ENCODE results near the gene NOL4L.
A peak's percentile ranks its signal among the peaks of the same experiment; 100 is the strongest.
"Not testable (repeated sequence)": the region's sequence is repeated elsewhere in the genome, so short reads cannot be mapped to it uniquely, and the experiment has no call there.

The NOL4L gene

DNA sequence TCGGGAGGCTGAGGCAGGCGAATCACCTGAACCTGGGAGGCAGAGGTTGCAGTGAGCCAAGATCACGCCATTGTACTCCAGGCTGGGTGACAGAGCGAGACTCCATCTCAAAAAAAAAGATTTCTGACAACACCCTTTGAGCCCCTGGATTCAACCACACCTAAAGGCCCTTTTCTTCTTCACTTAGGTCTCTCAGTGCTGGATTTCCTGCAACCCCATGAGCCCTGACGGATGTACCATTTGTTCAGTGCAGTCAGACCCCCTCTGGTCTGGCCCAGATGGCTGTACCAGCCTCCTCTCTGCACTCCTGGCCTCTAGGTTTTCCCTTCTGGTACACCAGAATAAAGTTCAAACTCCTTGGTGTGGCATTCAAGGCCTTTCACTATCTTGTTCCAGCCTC lies 9.1 kb upstream of the NOL4L start:
- DNase-seq: no peak

DNA sequence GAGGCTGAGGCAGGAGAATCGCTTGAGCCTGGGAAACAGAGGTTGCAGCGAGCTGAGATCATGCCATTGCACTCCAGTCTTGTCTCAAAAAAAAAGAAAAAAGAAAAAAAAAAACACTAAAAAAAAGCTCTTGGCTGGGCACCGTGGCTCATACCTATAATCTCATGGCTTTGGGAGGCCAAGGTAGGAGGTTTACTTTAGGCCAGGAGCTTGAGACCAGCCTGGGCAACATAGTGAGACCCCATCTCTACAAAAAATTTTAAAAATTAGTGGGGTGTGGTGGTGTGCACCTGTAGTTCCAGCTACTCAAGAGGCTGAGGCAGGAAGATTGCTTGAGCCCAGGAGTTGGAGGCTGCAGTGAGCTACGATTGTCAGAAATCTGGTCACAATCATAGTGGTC lies 7.5 kb upstream of the NOL4L start:
- DNase-seq: not testable (repeated sequence)

DNA sequence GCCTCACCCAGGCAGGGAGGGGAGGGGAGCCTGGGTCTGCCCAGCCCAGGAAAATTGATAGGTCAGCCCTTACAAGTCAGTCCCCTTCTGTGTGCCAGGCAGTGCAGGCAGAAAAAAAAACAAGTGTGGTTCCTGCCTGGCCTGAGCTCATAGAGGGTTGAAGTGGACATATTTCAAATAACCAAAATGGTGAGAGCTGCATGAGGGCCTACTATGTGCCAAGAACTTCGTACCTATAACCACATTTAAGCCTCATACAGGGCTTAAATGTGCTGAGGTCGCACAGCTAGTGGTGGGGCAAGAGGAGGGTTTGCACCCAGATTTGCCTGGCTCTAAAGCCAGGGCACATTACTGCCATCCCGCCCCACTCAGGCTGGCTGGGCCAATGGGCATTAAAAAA lies 6.9 kb upstream of the NOL4L start:
- no peak for DNase-seq

DNA sequence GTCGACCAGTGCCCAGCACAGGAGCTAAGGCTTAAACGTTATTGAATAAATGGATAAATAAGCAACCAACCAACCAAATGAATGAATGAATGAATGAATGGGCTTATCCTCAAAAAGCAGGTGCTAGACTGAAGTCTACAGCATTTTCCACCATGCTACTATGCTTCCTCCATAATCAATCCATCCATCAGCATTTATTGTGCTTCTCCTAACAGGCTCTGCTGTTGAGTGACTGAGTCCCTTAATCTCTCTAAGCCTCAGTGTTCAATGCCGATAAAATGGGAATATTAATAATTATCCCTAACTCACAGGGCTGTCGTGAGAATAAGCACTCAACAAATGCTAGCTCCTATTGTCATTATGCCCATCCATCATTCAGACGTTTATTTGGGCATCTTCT lies 4.6 kb upstream of the NOL4L start:
- DNase-seq: no peak

DNA sequence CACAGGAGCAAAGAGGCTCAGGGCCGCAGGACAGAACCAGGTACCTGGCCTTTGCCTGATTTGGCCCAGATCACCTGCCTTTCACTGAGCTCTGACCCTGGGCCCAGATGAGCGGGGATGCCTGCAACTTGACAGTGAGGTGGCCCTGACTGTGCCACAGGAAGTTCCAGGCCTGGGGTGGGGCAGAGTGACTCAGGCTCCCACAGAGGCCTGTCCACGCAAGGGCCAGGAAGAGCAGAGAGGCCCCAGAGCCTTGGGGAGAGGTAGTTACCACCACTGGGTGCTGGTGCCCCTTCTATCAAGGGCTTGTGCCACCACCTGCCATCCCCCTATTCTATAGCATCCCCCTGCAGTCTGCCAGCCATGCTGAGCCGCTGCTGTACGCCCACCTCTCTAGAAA lies 4.1 kb upstream of the NOL4L start:
- no peak for DNase-seq

DNA sequence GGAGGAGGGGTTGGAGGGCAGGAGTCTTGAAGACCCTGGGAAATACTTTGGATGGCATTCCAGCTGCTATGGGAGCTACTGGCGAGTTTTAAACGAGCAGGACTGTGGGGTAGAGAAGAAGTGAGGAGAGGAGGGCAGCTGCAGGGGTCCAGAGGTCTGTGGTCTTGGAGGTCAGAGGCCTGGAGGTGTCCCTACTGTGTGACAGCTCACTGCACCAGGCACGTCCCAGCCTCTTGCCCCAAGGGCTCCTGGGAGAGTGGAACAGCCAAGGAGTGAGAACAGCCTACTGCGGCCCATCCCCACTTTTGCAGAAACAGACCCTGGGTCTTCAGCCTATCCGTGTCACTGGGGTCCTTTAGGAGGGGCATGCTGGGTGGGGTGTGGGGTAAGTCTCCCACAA lies 2.9 kb upstream of the NOL4L start:
- no peak for DNase-seq

DNA sequence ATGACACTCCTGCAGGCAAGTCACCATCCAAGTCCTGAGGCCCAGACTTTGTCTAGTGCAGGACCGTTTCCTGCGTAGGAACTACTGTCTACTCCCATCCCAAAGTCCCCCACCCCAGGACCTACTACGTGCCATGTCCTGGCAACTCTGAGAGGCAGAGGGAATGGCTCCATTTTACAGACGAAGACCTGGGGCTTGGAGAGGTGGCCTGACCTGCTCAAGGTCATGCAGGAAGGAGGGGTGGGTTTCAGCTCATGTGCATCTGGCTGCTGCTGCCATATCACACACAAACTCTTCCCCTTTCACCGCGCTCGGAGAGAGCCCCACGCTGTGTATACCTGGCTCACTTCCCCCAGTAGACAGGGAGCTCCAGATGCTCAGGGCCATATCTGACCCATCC lies 1.2 kb upstream of the NOL4L start:
- no peak for DNase-seq

DNA sequence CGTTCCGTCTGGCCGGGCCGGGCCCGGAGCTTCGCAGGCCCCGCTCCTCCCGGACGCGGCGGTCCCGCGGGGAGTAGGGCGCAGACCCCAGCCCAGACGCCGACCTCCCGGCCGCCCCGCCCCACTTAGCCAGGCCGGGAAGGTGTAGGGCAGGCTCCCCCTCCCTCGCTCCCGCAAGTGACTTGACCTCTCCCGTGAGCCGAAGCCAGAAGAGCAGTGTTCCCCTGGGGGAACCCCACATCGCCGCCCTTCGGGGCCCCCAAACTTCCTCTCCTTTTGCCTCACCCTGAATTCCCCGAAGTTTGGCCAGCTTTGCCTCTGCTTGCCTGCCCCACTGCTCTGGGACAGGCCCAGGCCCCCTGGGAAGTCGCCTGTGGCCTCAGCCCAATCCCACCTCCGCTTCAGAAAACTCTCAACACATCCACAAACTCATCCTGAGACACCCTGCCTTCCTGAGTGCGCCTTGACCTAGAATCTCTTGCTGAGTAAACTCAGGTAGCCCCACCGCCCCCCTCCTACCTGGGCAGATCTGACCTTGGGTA lies 524 bp upstream of the NOL4L start:
- DNase-seq: no peak

DNA sequence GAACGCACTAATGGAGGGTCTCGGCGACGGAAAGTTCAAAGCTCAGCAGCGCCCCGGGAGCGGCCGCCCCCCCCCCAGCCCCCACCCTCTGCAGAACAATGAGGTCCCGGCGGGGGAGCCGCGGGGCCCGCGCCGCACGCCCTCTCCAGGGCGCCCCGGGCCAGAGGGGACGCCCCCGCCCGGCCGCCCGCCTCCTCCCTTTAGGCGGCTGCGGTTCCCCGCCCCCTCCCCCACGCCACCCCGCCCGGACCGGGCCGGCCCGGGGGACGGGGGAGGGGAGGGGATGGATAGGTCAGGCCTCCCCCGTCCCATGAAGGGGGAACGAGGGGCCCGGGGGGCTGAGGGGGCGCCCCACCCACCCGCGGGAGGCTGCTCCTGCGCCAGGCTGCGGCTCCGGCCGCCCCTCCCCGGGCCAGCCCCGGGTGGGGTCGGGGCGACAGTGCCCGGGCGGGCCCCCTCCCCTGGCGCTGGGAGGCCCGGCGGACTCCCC lies 1.5 kb downstream of the NOL4L start:
- no peak for DNase-seq

DNA sequence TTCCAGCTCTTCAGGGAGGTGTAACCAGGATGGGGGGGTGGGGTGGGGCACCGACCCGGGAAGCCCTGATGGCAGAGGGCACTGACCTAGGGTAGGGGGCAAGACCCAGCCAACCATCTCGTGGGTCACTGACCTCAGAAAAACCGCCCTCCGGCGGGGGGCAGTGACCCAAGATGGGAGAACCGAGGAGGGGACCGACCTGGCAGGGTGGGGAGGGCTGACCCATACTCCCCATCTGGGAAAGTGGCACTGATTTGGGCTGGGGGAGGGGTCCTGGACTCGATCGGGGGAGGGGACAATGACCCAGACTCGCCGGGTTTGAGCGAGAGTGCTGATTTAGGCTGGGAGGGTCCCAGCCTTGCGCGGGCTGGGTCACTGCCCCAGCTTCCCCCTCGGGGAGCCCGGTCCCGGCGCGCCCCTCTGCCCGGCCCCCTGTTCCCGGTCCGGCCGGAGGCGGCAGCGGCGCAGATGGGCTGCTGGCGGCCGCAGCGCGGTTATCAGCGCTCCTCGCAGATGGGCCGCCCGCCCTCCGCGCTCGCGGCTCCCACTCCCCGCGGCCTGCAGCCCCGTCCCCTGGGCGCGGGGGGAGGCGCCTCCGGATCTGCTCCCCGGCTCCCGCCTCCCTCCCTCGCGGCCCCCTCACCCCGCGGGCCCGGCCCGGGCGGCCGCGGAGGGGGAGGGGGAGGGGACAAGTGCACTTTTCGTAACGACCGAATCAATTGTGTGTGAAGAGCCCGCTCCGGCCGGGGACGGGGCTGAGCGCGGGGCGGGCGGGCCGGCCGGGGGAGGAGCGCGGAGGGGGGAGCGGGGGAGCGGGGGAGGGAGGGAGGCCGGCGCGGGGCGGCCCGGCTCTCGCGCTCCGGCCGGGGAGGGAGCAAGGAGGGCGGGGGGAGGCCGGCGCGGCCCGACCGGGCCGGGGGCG lies 2.2 kb downstream of the NOL4L start:
- no peak for DNase-seq

DNA sequence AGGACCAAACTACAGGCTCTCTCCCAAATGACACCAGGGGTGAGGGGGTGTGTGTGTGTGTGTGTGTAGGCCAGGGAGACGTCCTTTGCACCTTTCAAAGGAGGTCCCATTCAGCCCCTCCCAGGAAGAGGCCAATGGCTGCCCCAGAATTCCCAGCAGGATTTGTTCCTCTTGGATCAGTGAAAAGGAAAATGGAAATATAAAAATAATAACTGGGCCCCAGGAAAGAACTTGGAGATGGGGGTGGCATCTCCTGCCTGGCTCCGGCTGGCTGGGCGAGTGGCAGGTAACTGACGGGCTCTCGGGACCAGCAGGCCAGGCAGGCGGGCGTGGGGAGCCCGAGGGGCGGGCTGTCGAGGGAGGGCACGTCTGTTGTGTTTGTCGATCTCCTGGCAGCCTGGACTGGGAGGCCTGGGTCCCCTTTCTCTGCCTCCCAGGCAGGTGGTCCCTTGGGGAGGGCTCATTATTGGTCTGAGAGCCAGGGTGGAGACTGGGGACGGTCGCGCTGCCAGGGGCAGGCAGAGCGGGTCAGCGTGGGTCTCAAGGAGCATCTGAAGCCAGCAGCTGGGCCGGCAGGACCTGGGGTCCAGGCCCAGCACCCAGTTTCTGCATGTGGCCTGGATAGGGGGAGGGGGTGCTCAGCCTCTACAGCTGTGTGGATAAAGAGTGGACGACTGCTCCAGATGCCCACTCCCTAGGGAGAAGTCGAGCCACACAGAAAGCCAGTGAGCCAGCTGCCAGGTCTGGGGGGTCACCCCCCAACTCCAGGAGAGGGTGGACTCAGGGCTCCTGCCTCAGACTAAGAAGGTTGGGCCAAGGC lies 3.1 kb downstream of the NOL4L start:
- DNase-seq: no peak

DNA sequence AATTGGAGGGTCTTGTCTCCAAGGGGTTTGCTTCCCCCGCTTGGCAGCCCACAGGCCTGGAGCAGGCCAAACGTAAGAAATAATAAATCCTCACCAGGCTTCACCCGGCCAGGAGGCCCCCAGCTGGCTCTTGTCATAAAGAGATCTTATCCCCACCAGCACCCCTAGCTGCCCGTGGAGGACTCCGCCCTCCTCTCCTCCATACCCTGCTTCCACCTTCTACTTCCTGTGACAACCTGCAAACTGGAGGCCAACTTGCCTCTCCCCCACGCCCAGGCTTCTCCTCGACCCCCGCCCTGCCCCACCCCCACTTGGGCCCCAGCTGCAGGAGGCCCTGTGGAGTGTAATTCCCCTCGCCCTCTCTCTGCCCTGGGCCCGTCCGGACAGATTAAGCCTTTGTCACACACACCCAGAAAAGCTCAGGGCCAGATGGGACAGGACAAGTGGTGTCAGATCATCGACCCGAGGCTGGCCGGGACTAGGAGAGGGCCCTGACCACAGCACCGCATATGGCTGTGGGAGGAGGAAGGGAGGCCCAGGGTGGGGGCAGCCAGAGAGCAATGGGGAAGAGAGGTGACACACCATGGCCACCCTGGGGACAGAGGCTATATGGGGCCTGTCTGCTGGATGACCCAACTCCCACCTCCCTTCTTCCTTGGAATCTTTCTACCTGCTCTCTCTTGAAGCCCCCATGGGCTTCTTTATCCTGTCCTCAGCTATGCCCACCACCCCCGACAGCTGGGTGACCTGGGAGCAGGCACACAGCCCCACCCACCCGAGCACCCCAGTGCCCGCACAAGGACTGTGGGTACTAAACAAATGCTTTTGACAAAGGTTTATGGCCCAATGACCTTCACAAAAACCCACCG lies 3.9 kb downstream of the NOL4L start:
- DNase-seq: no peak

DNA sequence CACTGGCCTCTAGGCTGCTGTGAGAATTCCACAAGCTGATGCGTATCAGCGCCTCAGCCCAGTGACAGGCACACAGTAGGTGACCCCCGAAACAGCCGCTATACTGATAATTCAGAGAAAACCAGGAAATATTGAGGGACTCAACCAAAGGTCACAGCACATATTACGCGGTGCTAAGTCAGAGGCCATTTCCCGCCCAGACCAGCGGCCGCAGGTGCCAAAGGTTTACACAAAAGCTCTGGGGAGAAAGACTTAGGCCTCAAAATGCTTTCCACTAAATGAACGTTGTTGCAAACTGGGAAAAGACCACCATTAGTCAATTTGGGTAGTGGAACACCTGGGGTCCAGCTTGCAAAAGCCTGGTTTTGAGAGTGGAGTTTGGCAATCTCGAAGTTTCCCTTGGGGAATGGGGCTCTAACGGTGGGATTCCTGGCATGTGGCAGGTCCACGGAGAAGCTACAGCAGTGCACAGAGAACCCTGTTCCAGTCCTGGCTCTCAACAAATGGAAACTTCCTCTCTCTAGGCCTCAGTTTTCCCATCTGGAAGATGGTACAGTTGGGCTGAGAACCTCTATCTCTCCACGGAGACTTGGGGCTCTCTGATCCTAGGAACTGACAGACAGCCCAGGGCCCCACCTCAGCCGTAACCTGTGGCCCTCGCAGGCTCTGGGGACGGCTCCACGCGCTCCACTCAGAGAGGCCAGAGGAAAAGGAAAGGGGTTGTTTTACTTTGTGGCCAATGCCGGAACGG lies 4.7 kb downstream of the NOL4L start:
- no peak for DNase-seq

DNA sequence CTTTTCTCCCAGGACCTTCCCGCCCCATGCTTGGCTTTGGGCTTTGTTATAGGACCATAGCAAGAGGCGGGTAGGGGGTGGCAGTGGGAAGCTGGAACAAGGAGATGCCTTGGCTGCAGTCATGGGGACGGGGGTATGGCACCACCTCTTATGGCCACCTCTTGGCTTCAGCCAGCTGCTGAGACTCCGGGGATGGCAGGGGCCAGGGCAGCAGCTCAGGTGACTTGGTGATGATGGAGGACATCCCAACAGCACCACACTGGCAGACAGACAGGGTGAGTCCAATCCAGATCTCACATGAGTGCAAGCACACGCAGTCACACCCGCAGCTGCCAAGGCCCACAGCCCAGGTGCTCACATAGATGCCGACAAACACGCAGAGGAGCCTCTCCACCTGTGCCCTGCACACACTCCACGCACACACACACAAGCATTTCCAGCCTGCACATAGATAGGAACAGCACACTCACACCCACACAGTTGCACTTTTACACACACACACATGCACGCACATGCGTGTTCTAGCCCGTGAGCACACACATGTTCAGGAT lies 6.2 kb downstream of the NOL4L start:
- DNase-seq: no peak

DNA sequence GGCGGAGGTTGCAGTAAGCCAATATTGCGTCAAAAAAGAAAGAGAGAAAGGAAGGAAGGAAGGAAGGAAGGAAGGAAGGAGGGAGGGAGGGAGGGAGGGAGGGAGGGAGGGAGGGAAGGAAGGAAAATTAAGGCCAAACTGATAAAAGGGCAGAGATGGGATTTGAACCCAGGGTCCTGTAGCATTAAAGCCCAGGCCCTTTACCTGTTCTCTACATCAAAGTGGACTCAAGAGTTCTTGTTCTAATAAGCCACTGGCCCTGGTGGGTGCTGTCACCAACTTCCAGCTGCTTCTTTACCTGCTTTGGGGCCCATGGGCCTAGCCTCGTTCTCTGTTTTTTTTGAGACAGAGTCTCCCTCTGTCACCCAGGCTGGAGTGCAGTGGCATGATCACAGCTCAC lies 7.1 kb downstream of the NOL4L start:
- DNase-seq: not testable (repeated sequence)

DNA sequence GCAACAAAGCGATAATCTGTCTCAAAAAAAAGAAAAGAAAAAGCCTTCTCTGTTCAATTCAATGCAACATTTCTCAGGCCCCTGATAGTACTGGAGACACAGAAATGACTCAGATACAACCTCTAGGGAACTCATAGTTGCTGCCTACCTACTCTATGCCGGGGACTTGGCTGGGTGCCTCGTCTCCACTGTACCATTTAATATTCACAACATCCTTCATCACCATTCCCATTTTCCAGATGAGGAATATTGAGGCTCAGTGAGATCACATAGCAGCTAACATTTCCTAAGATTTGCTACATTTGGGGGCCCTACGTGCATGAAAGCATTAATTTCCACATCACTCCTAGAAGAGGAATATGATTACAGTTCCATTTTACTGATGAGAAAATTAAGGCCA lies 7.5 kb downstream of the NOL4L start:
- peak; percentile 50 for DNase-seq

DNA sequence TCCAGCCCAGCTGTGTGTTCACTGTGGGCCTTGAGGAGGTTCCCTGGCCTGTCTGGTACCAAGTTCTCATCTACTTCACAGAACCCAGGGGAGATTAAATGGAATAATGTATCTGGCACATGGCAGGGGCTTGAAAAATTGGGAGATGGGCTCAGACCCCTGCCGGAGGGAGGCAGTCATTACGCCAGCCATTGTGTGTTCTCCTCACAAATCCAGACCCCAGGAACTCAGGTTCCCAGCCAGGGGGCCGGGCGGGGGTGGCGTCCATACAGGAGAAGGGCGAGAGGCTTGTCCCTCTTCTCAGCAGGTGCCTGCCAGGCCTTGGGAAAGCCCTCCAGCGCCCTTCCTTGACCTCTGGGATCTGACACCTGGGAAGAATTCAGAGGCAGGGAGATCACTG lies 8.1 kb downstream of the NOL4L start:
- no peak for DNase-seq

DNA sequence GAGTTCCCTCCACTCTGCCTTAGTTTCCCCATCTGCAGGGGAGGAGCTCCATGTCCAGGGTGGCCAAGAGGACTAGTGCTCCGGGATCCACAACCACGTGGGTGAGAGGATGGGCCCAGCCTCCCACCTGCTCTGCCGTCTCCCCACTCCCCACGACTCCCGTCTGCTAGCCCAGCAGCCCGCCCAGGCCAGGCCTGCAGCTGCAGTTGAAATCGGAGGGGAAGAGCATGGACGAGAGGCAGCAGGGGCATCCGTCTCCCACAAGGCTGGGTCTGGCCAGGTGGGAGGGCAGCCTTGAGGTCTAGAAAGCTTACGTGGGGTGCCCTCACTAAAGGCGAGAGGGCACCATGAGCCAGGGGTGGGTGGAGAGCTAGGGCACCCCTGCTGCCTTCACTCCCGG lies 8.6 kb downstream of the NOL4L start:
- DNase-seq: no peak

DNA sequence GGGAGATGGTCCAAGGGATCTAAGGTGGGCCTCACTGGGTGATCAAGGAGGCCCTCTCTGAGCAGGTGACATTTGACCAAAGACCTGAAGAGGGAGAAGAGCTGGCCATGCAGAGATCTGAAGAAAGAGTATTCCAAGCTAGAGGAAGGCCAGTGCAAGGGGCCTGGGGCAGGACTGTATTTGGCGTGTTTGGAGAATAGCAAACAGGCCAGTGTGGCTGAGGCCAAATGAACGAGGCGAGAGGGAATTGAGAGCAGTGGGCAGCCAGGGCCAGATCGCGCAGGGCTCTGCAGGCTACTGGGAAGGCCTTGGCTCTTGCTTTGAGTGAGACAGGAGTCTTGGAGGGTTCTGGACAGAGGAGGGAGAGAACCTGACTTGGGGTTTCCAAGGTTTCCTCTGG lies 9.3 kb downstream of the NOL4L start:
- DNase-seq: no peak

DNA sequence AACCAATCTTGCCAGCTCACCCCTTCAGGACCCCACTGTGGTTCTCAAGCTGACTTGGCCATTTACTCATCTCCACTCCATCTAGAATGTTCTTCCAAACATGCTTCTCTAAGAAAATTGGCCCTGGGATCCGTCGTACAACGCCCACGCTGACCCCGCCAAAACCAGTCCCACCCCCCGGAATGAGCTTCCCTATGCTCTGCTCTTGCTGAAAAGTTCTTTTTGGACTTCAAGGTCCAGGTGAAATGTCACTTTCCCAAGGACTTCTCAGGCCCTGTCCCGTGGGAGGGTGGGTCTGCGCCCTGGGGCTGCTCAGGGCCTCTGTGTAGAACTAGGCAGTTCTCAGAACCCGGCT lies 9.9 kb downstream of the NOL4L start:
- DNase-seq: no peak

DNA sequence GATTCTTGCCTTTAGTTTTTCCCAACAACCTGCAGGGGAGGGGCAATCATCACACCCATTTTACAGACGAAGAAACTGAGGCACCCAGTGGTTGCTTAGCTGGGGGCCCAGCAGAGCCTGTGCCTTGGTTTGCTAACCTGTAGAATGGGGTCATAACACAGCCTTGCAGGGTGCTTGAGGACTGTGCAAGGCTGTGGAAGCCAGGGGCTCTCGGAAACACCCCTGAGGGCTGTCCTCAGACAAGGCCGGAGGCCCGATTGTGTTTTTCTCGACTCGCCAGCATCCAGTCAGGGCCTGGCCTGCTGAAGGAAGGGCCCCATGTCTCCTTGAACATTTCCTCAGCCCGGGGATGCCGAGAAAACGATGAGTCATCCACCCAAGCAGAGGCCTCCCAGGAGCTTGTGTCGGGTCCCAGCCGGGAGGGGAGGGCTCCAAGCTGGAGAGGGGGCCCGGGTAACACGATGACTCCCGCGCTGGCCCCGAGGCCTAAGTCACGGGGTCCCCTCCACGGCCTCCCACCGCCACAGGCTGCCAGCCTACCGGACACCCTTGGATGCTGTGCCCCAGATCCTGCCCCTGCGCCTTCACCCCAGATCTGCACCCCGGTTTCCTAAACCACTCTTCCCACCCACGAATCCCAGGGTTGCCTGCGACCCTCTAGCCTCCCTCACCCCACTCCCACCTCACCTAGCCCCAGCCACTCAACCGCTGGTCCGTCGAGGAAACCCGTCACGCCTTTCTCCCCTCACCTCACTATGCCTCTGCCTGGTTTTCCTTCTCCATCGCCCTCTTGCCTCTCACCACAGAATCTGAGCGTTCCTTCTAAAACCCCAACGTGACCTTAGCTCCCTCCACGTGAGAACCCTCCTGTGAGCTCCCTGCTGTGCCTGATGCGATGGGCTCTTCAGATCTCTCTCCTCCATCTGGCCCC lies 10.6 kb downstream of the NOL4L start:
- peak; percentile 90 for DNase-seq
